Hepatocyte (in vitro differentiated cells): Measurements from ENCODE around the gene MRGPRX2. TPM values are rescaled to one million over a fixed set of nuclear protein-coding genes. Genes with fewer than 3 reads are reported as not detected.
A peak's percentile ranks its signal among the peaks of the same experiment; 100 is the strongest.

ENCODE experiments used
- DNase-seq: peaks from one replicate; pipeline ENCODE4 v3.0.0-alpha.2; 2016; ENCODE audit warnings: low spot score
- H2AFZ ChIP-seq: fragments of 200-600 bp; sonication (generic); 2 replicates; pipeline ENCODE4 v1.6.0; 2016; ENCODE audit warnings: antibody characterized with exemption, mild to moderate bottlenecking
- H3K27ac ChIP-seq: fragments of 200-600 bp; sonication (generic); 2 replicates; pipeline ENCODE4 v1.5.1; 2016; ENCODE audit warnings: mild to moderate bottlenecking
- H3K27me3 ChIP-seq: fragments of 200-600 bp; sonication (generic); 2 replicates; pipeline ENCODE4 v1.6.1; 2016
- H3K36me3 ChIP-seq: fragments of 200-600 bp; sonication (generic); replicated peaks from 2 replicates; pipeline ENCODE4 v1.5.1; 2016; ENCODE audit warnings: low read depth; ENCODE audit not compliant: insufficient read depth
- H3K4me1 ChIP-seq: fragments of 200-600 bp; sonication (generic); 2 replicates; pipeline ENCODE4 v1.5.1; 2016; ENCODE audit warnings: mild to moderate bottlenecking, moderate library complexity; ENCODE audit not compliant: insufficient read depth
- H3K4me2 ChIP-seq: fragments of 200-600 bp; sonication (generic); 2 replicates; pipeline ENCODE4 v1.6.0; 2016
- H3K4me3 ChIP-seq: fragments of 200-600 bp; sonication (generic); 2 replicates; pipeline ENCODE4 v1.5.1; 2016; ENCODE audit warnings: mild to moderate bottlenecking
- H3K79me2 ChIP-seq: fragments of 200-600 bp; sonication (generic); 2 replicates; pipeline ENCODE4 v1.6.0; 2017; ENCODE audit warnings: mild to moderate bottlenecking
- H3K9me2 ChIP-seq: fragments of 200-600 bp; sonication (generic); replicated peaks from 2 replicates; pipeline ENCODE4 v1.6.0; 2017; ENCODE audit warnings: mild to moderate bottlenecking; ENCODE audit not compliant: insufficient read depth
- H3K9me3 ChIP-seq: fragments of 200-600 bp; sonication (generic); 2 replicates; pipeline ENCODE4 v1.5.1; 2016; ENCODE audit warnings: low read depth, mild to moderate bottlenecking
- H4K20me1 ChIP-seq: fragments of 200-600 bp; sonication (generic); 2 replicates; pipeline ENCODE4 v1.6.0; 2016; ENCODE audit warnings: mild to moderate bottlenecking; ENCODE audit not compliant: insufficient read depth, poor library complexity, severe bottlenecking
- EZH2 ChIP-seq: fragments of 200-600 bp; sonication (generic); IDR thresholded peaks from 2 replicates; pipeline ENCODE4 v1.6.1; 2016; ENCODE audit warnings: antibody characterized with exemption, mild to moderate bottlenecking, borderline replicate concordance
- EZH2phosphoT487 ChIP-seq: fragments of 200-600 bp; sonication (generic); IDR thresholded peaks from one replicate; pipeline ENCODE4 v1.6.1; 2018; ENCODE audit warnings: antibody characterized with exemption, mild to moderate bottlenecking, low read depth, moderate library complexity; ENCODE audit not compliant: unreplicated experiment, severe bottlenecking
- WGBS: methylation state at CpG from one replicate; pipeline ENCODE4 v1.1.6; 2016; ENCODE audit warnings: low lambda C conversion rate; ENCODE audit errors: missing lambda C conversion rate; 5-methylcytosine and 5-hydroxymethylcytosine counted together
- polyA plus RNA-seq: library from polyadenylated mRNA; unstranded; fragments of >200 nt; fragmentation: Nextera tagmentation; extraction: Ambion mirVana; gene quantifications from 2 replicates; pipeline ENCODE4 v1.2.1, GENCODE V29; 2016
- total RNA-seq: library from RNA; depleted of rRNA; stranded (reverse); fragments of >200 nt; gene quantifications from 2 replicates; pipeline ENCODE4 v1.2.3, GENCODE V29; 2014
- TF ChIP-seq, protein P1 (sequence below): fragments of 200-600 bp; sonication (generic); IDR thresholded peaks from 2 replicates; pipeline ENCODE4 v1.5.1; 2016; ENCODE audit warnings: antibody characterized with exemption, mild to moderate bottlenecking; ENCODE audit not compliant: poor library complexity

The MRGPRX2 gene
- total and polyA plus RNA-seq, 2 experiments from 2014 or later = not detected

DNA sequence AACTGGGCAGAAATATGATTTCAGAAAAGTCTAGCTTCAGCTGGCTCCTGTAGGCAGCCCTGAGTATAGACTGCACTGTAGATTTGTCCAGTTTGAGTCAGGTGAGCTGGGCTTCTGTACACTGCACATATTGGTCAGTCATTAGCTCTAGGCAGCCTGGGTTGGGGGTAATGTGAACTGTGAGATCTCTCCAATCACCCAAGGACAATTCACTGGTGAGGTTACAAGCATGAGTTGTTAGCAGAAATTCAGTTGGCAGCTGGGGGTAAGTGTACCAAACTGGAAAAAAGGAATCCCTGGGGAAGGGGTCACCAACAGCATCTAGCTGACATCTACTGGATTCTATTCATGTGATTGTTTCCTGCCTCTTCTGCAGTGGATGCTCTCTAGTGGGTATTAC is 39.7 kb downstream of the MRGPRX2 start:
- TF ChIP-seq EZH2phosphoT487 = no peak
- no peak for TF ChIP-seq EZH2
- TF ChIP-seq, protein P1, sequence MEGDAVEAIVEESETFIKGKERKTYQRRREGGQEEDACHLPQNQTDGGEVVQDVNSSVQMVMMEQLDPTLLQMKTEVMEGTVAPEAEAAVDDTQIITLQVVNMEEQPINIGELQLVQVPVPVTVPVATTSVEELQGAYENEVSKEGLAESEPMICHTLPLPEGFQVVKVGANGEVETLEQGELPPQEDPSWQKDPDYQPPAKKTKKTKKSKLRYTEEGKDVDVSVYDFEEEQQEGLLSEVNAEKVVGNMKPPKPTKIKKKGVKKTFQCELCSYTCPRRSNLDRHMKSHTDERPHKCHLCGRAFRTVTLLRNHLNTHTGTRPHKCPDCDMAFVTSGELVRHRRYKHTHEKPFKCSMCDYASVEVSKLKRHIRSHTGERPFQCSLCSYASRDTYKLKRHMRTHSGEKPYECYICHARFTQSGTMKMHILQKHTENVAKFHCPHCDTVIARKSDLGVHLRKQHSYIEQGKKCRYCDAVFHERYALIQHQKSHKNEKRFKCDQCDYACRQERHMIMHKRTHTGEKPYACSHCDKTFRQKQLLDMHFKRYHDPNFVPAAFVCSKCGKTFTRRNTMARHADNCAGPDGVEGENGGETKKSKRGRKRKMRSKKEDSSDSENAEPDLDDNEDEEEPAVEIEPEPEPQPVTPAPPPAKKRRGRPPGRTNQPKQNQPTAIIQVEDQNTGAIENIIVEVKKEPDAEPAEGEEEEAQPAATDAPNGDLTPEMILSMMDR = no peak
- no peak for DNase-seq
- Histone ChIP-seq H3K79me2 (no peaks in the 10 kb centered on the region), H3K9me3 (no peaks in the 10 kb centered on the region), H4K20me1 (no peaks in the 10 kb centered on the region), H2AFZ (no peak overlapping the region), H3K4me1 (no peaks in the 10 kb centered on the region), H3K36me3 (no peaks in the 10 kb centered on the region), H3K27me3 (no peaks in the 10 kb centered on the region), H3K9me2 (no peaks in the 10 kb centered on the region), H3K27ac (no peak overlapping the region), H3K4me3 (no peak overlapping the region), H3K4me2 (no peak overlapping the region)

DNA sequence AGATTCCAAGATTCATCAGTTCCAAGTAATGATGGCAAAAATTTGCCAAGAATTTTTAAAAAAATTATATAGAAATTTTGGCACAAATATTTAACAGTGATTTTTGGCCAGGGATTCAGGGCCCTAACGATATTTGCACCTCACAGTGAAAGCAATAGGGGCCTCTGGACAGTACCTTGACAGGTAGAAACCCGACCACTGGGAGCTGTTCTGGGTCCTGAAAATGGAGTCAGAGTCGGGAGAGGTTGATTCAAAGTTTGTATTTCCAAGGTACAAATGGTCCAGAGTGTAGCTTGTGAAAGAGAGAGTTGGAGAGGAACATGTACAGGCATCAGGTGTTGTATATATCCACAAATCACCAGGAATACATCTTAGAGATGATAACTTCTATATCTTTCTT is 41.6 kb downstream of the MRGPRX2 start:
- WGBS = 14% methylated on average over 3 of the region's 3 CpGs
- peak; percentile 68 for DNase-seq
- no peaks in the 10 kb centered on the region for H3K36me3 ChIP-seq
- H3K4me1 ChIP-seq = no peaks in the 10 kb centered on the region
- no peaks in the 10 kb centered on the region for H3K79me2 ChIP-seq
- H3K9me2 ChIP-seq = no peaks in the 10 kb centered on the region
- no peaks in the 10 kb centered on the region for H3K9me3 ChIP-seq
- no peak overlapping the region for H3K4me3 ChIP-seq
- H2AFZ ChIP-seq = no peak overlapping the region
- H4K20me1 ChIP-seq = no peaks in the 10 kb centered on the region
- no peaks in the 10 kb centered on the region for H3K27me3 ChIP-seq
- no peak overlapping the region for H3K4me2 ChIP-seq
- TF ChIP-seq EZH2 (no peak), EZH2phosphoT487 (no peak)
- TF ChIP-seq, protein P1 = no peak
- H3K27ac ChIP-seq = no peak overlapping the region

GRCh38 chr11:19013181-19013857 is 47.2 kb downstream of the MRGPRX2 start:
- Histone ChIP-seq H4K20me1 (no peaks in the 10 kb centered on the region), H3K27me3 (no peaks in the 10 kb centered on the region), H3K79me2 (no peaks in the 10 kb centered on the region), H3K36me3 (no peaks in the 10 kb centered on the region), H2AFZ (no peak overlapping the region), H3K9me2 (no peaks in the 10 kb centered on the region), H3K4me1 (peaks cover 6% of the 10 kb centered on the region), H3K9me3 (no peaks in the 10 kb centered on the region), H3K4me3 (no peak overlapping the region), H3K4me2 (no peak overlapping the region), H3K27ac (peak overlapping the region; percentile 54)
- DNase-seq = peak; percentile 6
- 75% methylated on average over 3 of the region's 3 CpGs for WGBS
- TF ChIP-seq EZH2 = no peak
- TF ChIP-seq, protein P1 = no peak
- no peak for TF ChIP-seq EZH2phosphoT487

- no peaks in the 10 kb centered on the region for H3K9me2 ChIP-seq
Measured at GRCh38 chr11:19012636-19013035, 47.9 kb downstream of the MRGPRX2 start.

More at GRCh38 chr11:19012636-19013035, 47.9 kb downstream of the MRGPRX2 start:
- H3K4me1 ChIP-seq = peaks cover 6% of the 10 kb centered on the region
- no peaks in the 10 kb centered on the region for H3K36me3 ChIP-seq
- no peak overlapping the region for H3K4me2 ChIP-seq
- H3K79me2 ChIP-seq = no peaks in the 10 kb centered on the region
- H3K9me3 ChIP-seq = no peaks in the 10 kb centered on the region
- TF ChIP-seq EZH2phosphoT487 (no peak), EZH2 (no peak)
- TF ChIP-seq, protein P1 = no peak
- no peak overlapping the region for H3K4me3 ChIP-seq
- peak overlapping the region; percentile 54 for H3K27ac ChIP-seq
- no peaks in the 10 kb centered on the region for H4K20me1 ChIP-seq
- no peaks in the 10 kb centered on the region for H3K27me3 ChIP-seq
- no peak overlapping the region for H2AFZ ChIP-seq
- DNase-seq = no peak
